IMR-90 (cell line): ENCODE results near the gene ANKS3. TPM values are rescaled to one million over a fixed set of nuclear protein-coding genes. Genes with fewer than 3 reads are reported as not detected.

Experiments used
- ATAC-seq: fragments of 200-7000 bp; cut with Tn5 transposase; 2 replicates; pipeline ENCODE4 v1.9.1; 2020; ENCODE audit warnings: low read depth, mild to moderate bottlenecking, moderate library complexity
- BruUV-seq: library from RNA; stranded (reverse); fragments of 400-500 nt; replicated peaks from 2 replicates; lab custom pipeline; 2021; lab: Mats Ljungman, UMichigan
- CTCF ChIA-PET: fragments of 300-600 bp; formaldehyde crosslinking; extraction: SDS; loops from one replicate; lab custom pipeline; 2021; ENCODE audit warnings: antibody characterized with exemption; lab: Yijun Ruan, JAX
- POLR2A ChIA-PET: fragments of 300-600 bp; sonication (Branson Sonifier 250); formaldehyde crosslinking; loops from one replicate; lab custom pipeline; 2022; ENCODE audit warnings: antibody characterized with exemption; ENCODE audit not compliant: unreplicated experiment; lab: Charles Lee
- DNase-seq: peaks from one replicate; pipeline ENCODE4 v3.0.0; 2013
- H2AFZ ChIP-seq: replicated peaks from 2 replicates; pipeline ENCODE3; 2013; ENCODE audit warnings: low read length, mild to moderate bottlenecking; ENCODE audit not compliant: poor library complexity
- H2AK5ac ChIP-seq: 2 replicates; pipeline ENCODE4 v1.6.1; 2013; ENCODE audit warnings: low read depth, low read length, inconsistent platforms
- H2AK9ac ChIP-seq: replicated peaks from 2 replicates; pipeline ENCODE3; 2013; ENCODE audit warnings: mild to moderate bottlenecking, low read depth, low read length, moderate library complexity; ENCODE audit not compliant: poor library complexity
- H2BK120ac ChIP-seq: 2 replicates; pipeline ENCODE4 v1.6.1; 2013; ENCODE audit warnings: low read depth, low read length, inconsistent platforms
- H2BK15ac ChIP-seq: 3 replicates; pipeline ENCODE4 v1.6.1; 2013; ENCODE audit warnings: low read depth, low read length, inconsistent platforms
- H2BK20ac ChIP-seq: 2 replicates; pipeline ENCODE4 v1.6.1; 2013; ENCODE audit warnings: low read depth, mild to moderate bottlenecking, inconsistent platforms, low read length, moderate library complexity
- H2BK5ac ChIP-seq: 2 replicates; pipeline ENCODE4 v1.6.1; 2013; ENCODE audit warnings: mild to moderate bottlenecking, low read depth, low read length, inconsistent platforms; ENCODE audit not compliant: poor library complexity, severe bottlenecking
- H3K14ac ChIP-seq: replicated peaks from 2 replicates; pipeline ENCODE4 v1.6.1; 2013; ENCODE audit warnings: low read depth, low read length, inconsistent platforms
- H3K18ac ChIP-seq: 2 replicates; pipeline ENCODE4 v1.6.1; 2013; ENCODE audit warnings: low read depth, low read length, control low read depth
- H3K23ac ChIP-seq: 2 replicates; pipeline ENCODE4 v1.6.1; 2013; ENCODE audit warnings: low read depth, low read length, inconsistent platforms
- H3K27ac ChIP-seq: 2 replicates; pipeline ENCODE4 v1.5.1; 2013; ENCODE audit warnings: mild to moderate bottlenecking, control low read depth, low read length; ENCODE audit not compliant: insufficient read depth
- H3K27me3 ChIP-seq: 2 replicates; pipeline ENCODE4 v1.6.1; 2013; ENCODE audit warnings: low read length; ENCODE audit not compliant: control insufficient read depth, insufficient read depth
- H3K36me3 ChIP-seq: 2 replicates; pipeline ENCODE4 v1.6.1; 2013; ENCODE audit warnings: low read length, mixed read lengths; ENCODE audit not compliant: control insufficient read depth, insufficient read depth
- H3K4ac ChIP-seq: 2 replicates; pipeline ENCODE4 v1.6.1; 2013; ENCODE audit warnings: low read depth, low read length, inconsistent platforms
- H3K4me1 ChIP-seq: 2 replicates; pipeline ENCODE4 v1.6.1; 2013; ENCODE audit warnings: low read length, mixed read lengths; ENCODE audit not compliant: control insufficient read depth, insufficient read depth
- H3K4me2 ChIP-seq: 2 replicates; pipeline ENCODE4 v1.6.1; 2013; ENCODE audit warnings: low read depth, mild to moderate bottlenecking, control low read depth, low read length, moderate library complexity
- H3K4me3 ChIP-seq: 2 replicates; pipeline ENCODE4 v1.5.1; 2013; ENCODE audit warnings: low read depth, mild to moderate bottlenecking, control low read depth, low read length, moderate library complexity; ENCODE audit not compliant: insufficient read depth
- H3K56ac ChIP-seq: 2 replicates; pipeline ENCODE4 v1.6.1; 2013; ENCODE audit warnings: low read length, inconsistent platforms; ENCODE audit not compliant: insufficient read depth; ENCODE audit errors: extremely low read depth
- H3K79me1 ChIP-seq, 2 experiments: 2 replicates each; pipeline ENCODE4 v1.6.1; 2013; ENCODE audit warnings: low read length in 2 of 2, inconsistent platforms in 1 of 2, low read depth in 1 of 2
- H3K9ac ChIP-seq: 2 replicates; pipeline ENCODE4 v1.6.1; 2013; ENCODE audit warnings: low read depth, low read length, control low read depth
- H3K9me1 ChIP-seq: 2 replicates; pipeline ENCODE4 v1.6.1; 2013; ENCODE audit warnings: low read length, inconsistent platforms; ENCODE audit not compliant: insufficient read depth
- H3K9me3 ChIP-seq: 2 replicates; pipeline ENCODE4 v1.6.1; 2013; ENCODE audit warnings: low read length; ENCODE audit not compliant: control insufficient read depth, insufficient read depth
- H4K20me1 ChIP-seq: 2 replicates; pipeline ENCODE4 v1.6.1; 2013; ENCODE audit warnings: low read length, inconsistent platforms; ENCODE audit not compliant: insufficient read depth
- H4K5ac ChIP-seq: 2 replicates; pipeline ENCODE4 v1.6.1; 2013; ENCODE audit warnings: mild to moderate bottlenecking, low read depth, low read length, control low read depth
- H4K8ac ChIP-seq, 2 experiments: 2 replicates each; pipeline ENCODE4 v1.6.1; 2013; ENCODE audit warnings: low read depth in 2 of 2, low read length in 2 of 2, control low read depth in 1 of 2, inconsistent platforms in 1 of 2
- H4K91ac ChIP-seq: 2 replicates; pipeline ENCODE4 v1.6.1; 2013; ENCODE audit warnings: low read depth, low read length, inconsistent platforms; ENCODE audit not compliant: insufficient read depth
- BHLHE40 ChIP-seq: fragments of 150-350 bp; IDR thresholded peaks from 2 replicates; pipeline ENCODE4 v1.6.1; 2016; ENCODE audit warnings: mild to moderate bottlenecking, low read depth, low read length
- CEBPB ChIP-seq: IDR thresholded peaks from 2 replicates; pipeline ENCODE4 v1.6.1; 2012; ENCODE audit warnings: low read depth, low read length, improper control_type of control experiment
- FOS ChIP-seq: fragments of 150-350 bp; IDR thresholded peaks from 2 replicates; pipeline ENCODE4 v1.6.1; 2016; ENCODE audit warnings: low read depth, low read length
- MAFK ChIP-seq: IDR thresholded peaks from 2 replicates; pipeline ENCODE4 v1.6.1; 2012; ENCODE audit warnings: low read depth, low read length, improper control_type of control experiment
- MXI1 ChIP-seq: IDR thresholded peaks from 2 replicates; pipeline ENCODE4 v1.6.1; 2012; ENCODE audit warnings: low read depth, mild to moderate bottlenecking, low read length, moderate library complexity, borderline replicate concordance
- RAD21 ChIP-seq: IDR thresholded peaks from 2 replicates; pipeline ENCODE4 v1.6.1; 2012; ENCODE audit warnings: low read length, improper control_type of control experiment
- SMC3 ChIP-seq: fragments of 150-350 bp; IDR thresholded peaks from 2 replicates; pipeline ENCODE4 v1.6.1; 2016; ENCODE audit warnings: low read depth, mild to moderate bottlenecking, antibody characterized with exemption, low read length, moderate library complexity
- WGBS, 2 experiments: methylation state at CpG; one replicate each; pipeline versions ENCODE4 v1.1.5 to v1.1.7; 2013; ENCODE audit warnings: missing lambda C conversion rate in 2 of 2; ENCODE audit not compliant: insufficient read length in 1 of 2; ENCODE audit errors: extremely low coverage in 2 of 2; 5-methylcytosine and 5-hydroxymethylcytosine counted together
- dilution Hi-C: fragments of 300-500 bp; cut with HindIII; formaldehyde crosslinking; loops from one replicate; pipeline ENCODE4 v1.14.3; 2018; ENCODE audit warnings: low sequenced_read_pairs; ENCODE audit not compliant: unreplicated experiment
- in situ Hi-C: fragments of 300-500 bp; cut with MboI; formaldehyde crosslinking; loops from 3 replicates; pipeline ENCODE4 v1.14.3; 2019; ENCODE audit warnings: low sequenced_read_pairs, inconsistent platforms, mixed read lengths
- intact Hi-C: fragments of 100-400 bp; cut with micrococcal nuclease; formaldehyde crosslinking; loops from 2 replicates; pipeline ENCODE4 v1.10.0; 2022
- polyA plus RNA-seq, 3 experiments: library from polyadenylated mRNA; depleted of rRNA; stranded (reverse); fragments of >200 nt; gene quantifications; 2 replicates each; pipeline ENCODE4 v1.2.3, GENCODE V29; 2012; ENCODE audit warnings: low replicate concordance in 1 of 3
- total RNA-seq: library from RNA; depleted of rRNA; stranded (reverse); fragments of >200 nt; gene quantifications from 2 replicates; pipeline ENCODE4 v1.2.3, GENCODE V29; 2012
- TF ChIP-seq, protein P1 (sequence below): conservative IDR thresholded peaks from 2 replicates; pipeline ENCODE4 v1.5.1; 2012; ENCODE audit warnings: mild to moderate bottlenecking, low read depth, low read length, improper control_type of control experiment

ANKS3 gene
- total and polyA plus RNA-seq, 2 of the 4 experiments (the other 2 are of a cell fraction): 24.4 to 25.0 TPM

GRCh38 chr16:4780235-4780634, 46.2 kb upstream of the ANKS3 start:
- H3K9me3 ChIP-seq: no peaks in the 10 kb centered on the region
- no peak overlapping the region for H2BK15ac ChIP-seq
- CTCF ChIA-PET: no interaction called here
- DNase-seq (peak; percentile 23), ATAC-seq (no peak)
- H4K5ac ChIP-seq: no peak overlapping the region
- WGBS, 2 experiments: 100% methylated on average over 1 of the region's 4 CpGs; no CpG with 5 or more reads in 1 of the 2 experiments
- H3K18ac ChIP-seq: no peak overlapping the region
- POLR2A ChIA-PET: no interaction called here
- no peak overlapping the region for H2AK9ac ChIP-seq
- H4K20me1 ChIP-seq: no peaks in the 10 kb centered on the region
- H3K27me3 ChIP-seq: no peaks in the 10 kb centered on the region
- H3K4me1 ChIP-seq: no peaks in the 10 kb centered on the region
- in situ Hi-C loops: no loop called here
- no TSS peak for BruUV-seq
- TF ChIP-seq BHLHE40 (no peak), RAD21 (no peak), MAFK (no peak), SMC3 (no peak), CEBPB (no peak), MXI1 (no peak), FOS (no peak)
- TF ChIP-seq, protein P1, sequence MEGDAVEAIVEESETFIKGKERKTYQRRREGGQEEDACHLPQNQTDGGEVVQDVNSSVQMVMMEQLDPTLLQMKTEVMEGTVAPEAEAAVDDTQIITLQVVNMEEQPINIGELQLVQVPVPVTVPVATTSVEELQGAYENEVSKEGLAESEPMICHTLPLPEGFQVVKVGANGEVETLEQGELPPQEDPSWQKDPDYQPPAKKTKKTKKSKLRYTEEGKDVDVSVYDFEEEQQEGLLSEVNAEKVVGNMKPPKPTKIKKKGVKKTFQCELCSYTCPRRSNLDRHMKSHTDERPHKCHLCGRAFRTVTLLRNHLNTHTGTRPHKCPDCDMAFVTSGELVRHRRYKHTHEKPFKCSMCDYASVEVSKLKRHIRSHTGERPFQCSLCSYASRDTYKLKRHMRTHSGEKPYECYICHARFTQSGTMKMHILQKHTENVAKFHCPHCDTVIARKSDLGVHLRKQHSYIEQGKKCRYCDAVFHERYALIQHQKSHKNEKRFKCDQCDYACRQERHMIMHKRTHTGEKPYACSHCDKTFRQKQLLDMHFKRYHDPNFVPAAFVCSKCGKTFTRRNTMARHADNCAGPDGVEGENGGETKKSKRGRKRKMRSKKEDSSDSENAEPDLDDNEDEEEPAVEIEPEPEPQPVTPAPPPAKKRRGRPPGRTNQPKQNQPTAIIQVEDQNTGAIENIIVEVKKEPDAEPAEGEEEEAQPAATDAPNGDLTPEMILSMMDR: no peak
- H4K8ac ChIP-seq: no peak overlapping the region
- no peak overlapping the region for H3K4me2 ChIP-seq
- no peak overlapping the region for H4K91ac ChIP-seq
- H3K9ac ChIP-seq: no peak overlapping the region
- no peak overlapping the region for H3K27ac ChIP-seq
- H2BK120ac ChIP-seq: no peak overlapping the region
- H3K4me3 ChIP-seq: no peak overlapping the region
- H2BK5ac ChIP-seq: no peak overlapping the region
- dilution Hi-C loops: no loop called here
- no peak overlapping the region for H3K23ac ChIP-seq
- H3K14ac ChIP-seq: no peak overlapping the region
- H2BK20ac ChIP-seq: no peak overlapping the region
- H2AK5ac ChIP-seq: no peak overlapping the region
- H3K36me3 ChIP-seq: no peaks in the 10 kb centered on the region
- no peak overlapping the region for H3K56ac ChIP-seq
- intact Hi-C loops: no loop called here
- H3K9me1 ChIP-seq: no peaks in the 10 kb centered on the region
- H3K79me1 ChIP-seq: no peaks in the 10 kb centered on the region
- H2AFZ ChIP-seq: no peak overlapping the region
- H3K4ac ChIP-seq: no peak overlapping the region
